ENCODE data around the gene ATE1. TPM values are rescaled to one million over a fixed set of nuclear protein-coding genes. Genes with fewer than 3 reads are reported as not detected.

ATE1 gene
- total and polyA plus RNA-seq, 2 of the 4 experiments (the other 2 are of a cell fraction), result 6.4 to 27.8 TPM

GRCh38 chr10:121949049-121949448 lies 21.2 kb upstream of the ATE1 start:
- in situ Hi-C loops (cut with MboI; ENCODE audit: low sequenced_read_pairs), result no loop called here
- CTCF ChIA-PET, result interaction anchor here (0.6 to 1.7 kb wide), 2 partner anchors 164 to 208 kb away, joined by 4 to 5 read pairs; no protein-coding TSS in a partner anchor

More at GRCh38 chr10:121949049-121949448, 21.2 kb upstream of the ATE1 start:
- TF ChIP-seq CHD1 (IDR thresholded peaks at IDR 0.05; ENCODE audit: low read depth, low read length), result no peak
- WGBS, 2 experiments (ENCODE audit: extremely low coverage in 2 of 2, insufficient read length in 1 of 2), result no CpG with 5 or more reads among the region's 2 CpGs
- no peak overlapping the region for H3K18ac ChIP-seq (ENCODE audit: low read depth, low read length)
- no peak overlapping the region for H4K91ac ChIP-seq (ENCODE audit: insufficient read depth, low read depth, low read length)
- no peaks in the 10 kb centered on the region for H3K4me1 ChIP-seq (ENCODE audit: control insufficient read depth, insufficient read depth, low read length)
- H3K4me3 ChIP-seq (ENCODE audit: insufficient read depth, low read depth, low read length), result no peak overlapping the region
- intact Hi-C loops (cut with micrococcal nuclease), result no loop called here
- H2BK15ac ChIP-seq (ENCODE audit: low read depth, low read length), result no peak overlapping the region
- BruUV-seq (replicated peaks), result no TSS peak
- H3K9me1 ChIP-seq (ENCODE audit: insufficient read depth, low read length), result peaks cover 3% of the 10 kb centered on the region; the same call in 1 of the 2 replicates
- H2BK120ac ChIP-seq (ENCODE audit: low read depth, low read length), result no peak overlapping the region
- H2AFZ ChIP-seq (replicated peaks; ENCODE audit: low read length, poor library complexity), result no peak overlapping the region
- no peak overlapping the region for H4K5ac ChIP-seq (ENCODE audit: low read depth, low read length)
- H4K20me1 ChIP-seq (ENCODE audit: insufficient read depth, low read length), result no peaks in the 10 kb centered on the region
- no peaks in the 10 kb centered on the region for H3K9me3 ChIP-seq (ENCODE audit: control insufficient read depth, insufficient read depth, low read length)
- no peak overlapping the region for H3K23ac ChIP-seq (ENCODE audit: low read depth, low read length)
- no peak overlapping the region for H2AK9ac ChIP-seq (replicated peaks; ENCODE audit: low read depth, low read length, poor library complexity)
- H3K27ac ChIP-seq (ENCODE audit: insufficient read depth, low read length), result no peak overlapping the region
- POLR2A ChIA-PET (ENCODE audit: unreplicated experiment), result no interaction called here
- no peak overlapping the region for H2BK5ac ChIP-seq (ENCODE audit: low read depth, low read length, poor library complexity, severe bottlenecking)
- H3K36me3 ChIP-seq (ENCODE audit: control insufficient read depth, insufficient read depth, low read length), result 0 out of 2 replicates have a peak, but pooled peaks cover 2% of the 10 kb centered on the region
- dilution Hi-C loops (cut with HindIII; ENCODE audit: low sequenced_read_pairs, unreplicated experiment), result no loop called here
- no peak overlapping the region; the same call in 1 of the 2 replicates for H3K4me2 ChIP-seq (ENCODE audit: low read depth, low read length)
- no peak overlapping the region for H3K9ac ChIP-seq (ENCODE audit: low read depth, low read length)
- H3K4ac ChIP-seq (ENCODE audit: low read depth, low read length), result no peak overlapping the region
- ATAC-seq (ENCODE audit: low read depth), result peak; percentile 80
- no peak overlapping the region for H2BK20ac ChIP-seq (ENCODE audit: low read depth, low read length)
- no peak overlapping the region for H3K14ac ChIP-seq (replicated peaks; ENCODE audit: low read depth, low read length)
- H3K79me1 ChIP-seq (ENCODE audit: low read depth in 1 of 2, low read length in 2 of 2), result no peaks in the 10 kb centered on the region
- H4K8ac ChIP-seq (ENCODE audit: low read depth in 2 of 2, low read length in 2 of 2), result no peak overlapping the region
- H3K56ac ChIP-seq (ENCODE audit: extremely low read depth, insufficient read depth, low read length), result no peak overlapping the region
- no peaks in the 10 kb centered on the region for H3K27me3 ChIP-seq (ENCODE audit: control insufficient read depth, insufficient read depth, low read length)
- H2AK5ac ChIP-seq (ENCODE audit: low read depth, low read length), result no peak overlapping the region
- DNase-seq, result no peak
